Fibroblast of skin of right quadriceps (primary cell): ENCODE data around the gene C2.
"Not testable (repeated sequence)": the region's sequence is repeated elsewhere in the genome, so short reads cannot be mapped to it uniquely, and the experiment has no call there.

ENCODE experiments used
- DNase-seq: peaks from one replicate; pipeline ENCODE4 v3.0.0-alpha.2; 2013

Gene C2

DNA sequence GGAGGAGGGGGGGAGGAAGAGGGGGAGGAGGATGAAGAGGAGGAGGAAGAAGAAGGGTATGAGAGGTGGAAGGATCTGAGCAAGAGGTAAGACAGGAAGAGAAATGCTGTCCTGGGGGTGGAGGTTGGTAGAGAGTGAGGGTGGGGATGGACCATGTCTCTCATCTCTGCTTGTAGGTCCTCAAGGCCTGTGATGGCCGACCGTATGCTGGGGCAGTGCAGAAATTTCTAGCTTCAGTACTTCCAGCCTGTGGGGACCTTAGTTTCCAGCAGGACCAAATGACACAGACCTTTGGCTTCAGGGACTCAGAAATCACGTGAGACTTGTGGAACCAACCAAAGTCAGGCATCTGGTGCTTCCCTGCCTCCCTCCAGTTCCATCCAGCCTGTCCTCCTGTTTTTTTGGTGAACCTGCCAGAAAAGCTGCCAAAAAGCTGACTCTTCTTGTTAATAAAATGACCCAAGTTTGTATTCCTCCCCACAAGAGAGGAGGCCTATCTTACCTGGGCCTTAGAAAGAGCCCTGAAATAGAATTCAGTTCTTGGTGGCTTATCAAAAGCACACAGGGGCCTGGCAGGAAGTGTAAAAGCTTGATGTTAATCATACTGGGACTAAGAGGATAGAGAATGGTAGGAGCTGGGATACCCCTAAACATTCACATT is 51.9 kb downstream of the C2 start:
- DNase-seq = no peak

DNA sequence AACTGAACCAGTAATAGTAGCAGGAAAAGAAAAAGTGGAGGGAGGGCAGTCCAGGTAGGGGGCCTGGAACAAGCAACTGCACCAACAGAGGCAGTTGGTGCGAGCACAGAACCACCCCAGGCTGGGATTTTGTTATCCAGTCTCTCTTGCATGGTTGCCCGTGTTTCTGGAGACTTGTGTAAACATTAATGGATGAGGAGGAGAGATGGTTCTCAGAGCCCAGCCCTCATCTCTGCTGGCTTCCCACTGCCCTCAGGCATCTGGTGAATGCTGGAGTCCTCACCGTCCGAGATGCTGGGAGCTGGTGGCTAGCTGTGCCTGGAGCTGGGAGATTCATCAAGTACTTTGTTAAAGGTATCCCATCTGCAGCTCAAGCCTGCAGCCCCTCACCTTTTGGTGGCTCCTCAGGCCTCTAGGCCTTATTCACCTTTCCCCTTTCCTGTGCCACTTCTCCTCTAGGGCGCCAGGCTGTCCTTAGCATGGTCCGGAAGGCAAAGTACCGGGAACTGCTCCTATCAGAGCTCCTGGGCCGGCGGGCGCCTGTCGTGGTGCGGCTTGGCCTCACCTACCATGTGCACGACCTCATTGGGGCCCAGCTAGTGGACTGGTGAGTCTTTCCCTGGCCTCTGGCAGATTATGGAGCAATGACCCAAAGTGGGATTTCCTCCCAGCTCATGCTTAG is 52.8 kb downstream of the C2 start:
- DNase-seq = not testable (repeated sequence)

DNA sequence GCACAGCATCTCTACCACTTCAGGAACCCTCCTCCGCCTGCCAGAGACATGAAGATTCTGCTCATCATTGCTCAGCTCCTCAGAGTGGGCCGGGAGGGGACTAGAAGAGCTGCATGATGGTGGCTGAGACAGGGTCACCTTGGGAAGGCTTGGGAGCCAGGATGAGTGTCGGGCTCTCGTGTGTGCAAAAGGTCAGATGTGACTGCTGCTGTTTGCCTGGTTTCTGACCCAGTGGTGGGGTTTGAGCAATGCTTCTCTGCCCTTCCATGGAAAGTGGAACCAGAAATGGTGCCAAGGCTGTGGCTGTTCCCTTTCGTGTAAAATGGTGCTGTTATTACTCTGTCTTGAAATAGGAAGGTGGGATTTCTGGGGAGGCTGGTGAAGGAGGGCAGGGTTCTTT is 53.5 kb downstream of the C2 start:
- not testable (repeated sequence) for DNase-seq

DNA sequence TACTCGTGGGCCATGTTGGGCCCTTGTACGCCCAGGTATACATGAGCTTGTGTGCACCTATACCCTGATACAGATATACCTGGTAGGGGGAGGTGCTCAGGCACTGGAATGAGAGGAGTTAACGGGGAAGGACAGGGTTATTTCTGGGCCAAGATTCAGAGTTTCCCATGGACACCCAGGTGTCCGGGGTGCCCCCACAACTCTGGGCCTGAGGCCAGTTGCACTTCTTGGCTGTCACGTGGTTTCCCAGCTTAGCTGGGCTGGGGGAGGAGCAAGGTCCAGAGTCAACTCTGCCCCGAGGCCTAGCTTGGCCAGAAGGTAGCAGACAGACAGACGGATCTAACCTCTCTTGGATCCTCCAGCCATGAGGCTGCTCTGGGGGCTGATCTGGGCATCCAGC is 54.2 kb downstream of the C2 start, which contains the start of gene C4A:
Gene C4A (plus strand): TSS at position 314 of the 400 bp plus-strand sequence. CDS start 51 bp downstream, at position 365.
- DNase-seq = not testable (repeated sequence)

DNA sequence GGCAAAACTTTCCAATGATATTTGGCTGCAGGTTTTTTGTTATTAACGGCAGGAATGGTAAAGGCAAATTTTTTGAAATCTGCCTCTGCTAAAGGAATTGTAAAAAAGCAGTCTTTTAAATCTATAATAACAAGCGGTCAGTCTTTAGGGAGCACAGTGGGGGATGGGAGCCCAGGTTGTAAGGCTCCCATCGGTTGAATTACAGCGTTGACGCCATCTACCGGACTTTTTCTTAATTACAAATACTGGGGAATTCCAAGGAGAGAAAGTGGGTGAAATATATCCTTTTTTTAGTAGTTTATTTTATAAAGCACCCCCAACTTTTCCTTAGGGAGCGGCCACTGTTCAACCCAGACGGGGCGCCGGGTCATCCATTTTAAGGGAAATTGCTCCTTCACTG is 61.8 kb downstream of the C2 start:
- DNase-seq = not testable (repeated sequence)

DNA sequence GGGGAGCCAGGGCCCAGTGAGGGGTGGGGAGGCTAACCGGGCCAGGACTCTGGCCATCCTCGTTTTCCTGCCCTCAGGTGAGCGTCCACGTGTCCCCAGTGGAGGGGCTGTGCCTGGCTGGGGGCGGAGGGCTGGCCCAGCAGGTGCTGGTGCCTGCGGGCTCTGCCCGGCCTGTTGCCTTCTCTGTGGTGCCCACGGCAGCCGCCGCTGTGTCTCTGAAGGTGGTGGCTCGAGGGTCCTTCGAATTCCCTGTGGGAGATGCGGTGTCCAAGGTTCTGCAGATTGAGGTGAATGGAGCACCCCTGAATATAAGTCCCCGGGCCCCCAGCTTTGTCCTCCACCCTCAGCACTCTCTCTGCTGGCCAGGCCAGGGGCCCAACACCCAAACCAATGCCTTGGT is 66.9 kb downstream of the C2 start:
- DNase-seq = not testable (repeated sequence)
